ENCODE data around the gene NECTIN3.

GRCh38 chr3:111069974-111070771 is 1.4 kb upstream of the NECTIN3 start:
- no peak for TF ChIP-seq CTCF (IDR thresholded peaks at IDR 0.05)
- no peak for TF ChIP-seq POLR2A (IDR thresholded peaks at IDR 0.05)

Data from ovary (tissue), 3 donors.